PC-3 (cell line): ENCODE results near the gene AQP2. TPM values are rescaled to one million over a fixed set of nuclear protein-coding genes. Genes with fewer than 3 reads are reported as not detected.

Source experiments
- ATAC-seq: fragments of 200-7000 bp; cut with Tn5 transposase; 2 replicates; pipeline ENCODE4 v1.9.1; 2020; ENCODE audit warnings: mild to moderate bottlenecking, moderate library complexity
- BruUV-seq: library from RNA; stranded (reverse); fragments of 400-500 nt; replicated peaks from 2 replicates; lab custom pipeline; 2021; lab: Mats Ljungman, UMichigan
- CTCF ChIA-PET: fragments of 300-600 bp; sonication (Branson Sonifier 250); formaldehyde crosslinking; loops from one replicate; lab custom pipeline; 2022; ENCODE audit warnings: antibody characterized with exemption; lab: Charles Lee
- POLR2A ChIA-PET: fragments of 300-600 bp; sonication (Branson Sonifier 250); formaldehyde crosslinking; loops from one replicate; lab custom pipeline; 2022; ENCODE audit warnings: antibody characterized with exemption; ENCODE audit not compliant: unreplicated experiment; lab: Charles Lee
- DNase-seq: peaks from one replicate; pipeline ENCODE4 v3.0.0-alpha.2; 2015
- H2AFZ ChIP-seq: fragments of 300-600 bp; sonication (generic); 2 replicates; pipeline ENCODE4 v1.6.0; 2016; ENCODE audit warnings: antibody characterized with exemption, low read length
- H3F3A ChIP-seq: fragments of 300-600 bp; sonication (generic); one replicate; pipeline ENCODE4 v1.6.0; 2017; ENCODE audit warnings: antibody characterized with exemption, low read length, control low read depth, mild to moderate bottlenecking; ENCODE audit not compliant: unreplicated experiment
- H3K27ac ChIP-seq: fragments of 300-600 bp; sonication (generic); 2 replicates; pipeline ENCODE4 v1.5.1; 2016; ENCODE audit warnings: mild to moderate bottlenecking, low read length
- H3K27me3 ChIP-seq: fragments of 300-600 bp; sonication (generic); 2 replicates; pipeline ENCODE4 v1.6.1; 2016; ENCODE audit warnings: low read length, mixed read lengths
- H3K36me3 ChIP-seq: fragments of 300-600 bp; sonication (generic); 2 replicates; pipeline ENCODE4 v1.6.1; 2016; ENCODE audit warnings: low read depth, mixed run types, low read length, mixed read lengths
- H3K4me1 ChIP-seq: fragments of 300-600 bp; sonication (generic); 2 replicates; pipeline ENCODE4 v1.5.1; 2016; ENCODE audit warnings: low read length; ENCODE audit not compliant: insufficient read depth
- H3K4me2 ChIP-seq: fragments of 300-600 bp; sonication (generic); 2 replicates; pipeline ENCODE4 v1.6.0; 2016; ENCODE audit warnings: low read length
- H3K4me3 ChIP-seq: fragments of 300-600 bp; sonication (generic); 2 replicates; pipeline ENCODE4 v1.5.1; 2016; ENCODE audit warnings: mild to moderate bottlenecking, low read length, mixed read lengths
- H3K79me2 ChIP-seq: fragments of 300-600 bp; sonication (generic); 2 replicates; pipeline ENCODE4 v1.6.1; 2017; ENCODE audit warnings: low read length, mixed read lengths
- H3K9ac ChIP-seq: fragments of 300-600 bp; sonication (generic); 2 replicates; pipeline ENCODE4 v1.6.0; 2016; ENCODE audit warnings: mild to moderate bottlenecking, low read length
- H3K9me2 ChIP-seq: fragments of 300-600 bp; sonication (generic); replicated peaks from 2 replicates; pipeline ENCODE4 v1.6.1; 2016; ENCODE audit warnings: mixed run types, low read length, mixed read lengths
- H3K9me3 ChIP-seq: fragments of 300-600 bp; sonication (generic); 2 replicates; pipeline ENCODE4 v1.6.1; 2016; ENCODE audit warnings: low read length, mixed read lengths
- H4K20me1 ChIP-seq: fragments of 300-600 bp; sonication (generic); 2 replicates; pipeline ENCODE4 v1.6.1; 2016; ENCODE audit warnings: low read length, mixed read lengths
- CTCF ChIP-seq: fragments of 300-600 bp; sonication (generic); conservative IDR thresholded peaks from 2 replicates; pipeline ENCODE4 v1.5.1; 2017; ENCODE audit warnings: antibody characterized with exemption, low read depth, mild to moderate bottlenecking, low read length
- EZH2 ChIP-seq: fragments of 300-600 bp; sonication (generic); IDR thresholded peaks from one replicate; pipeline ENCODE4 v1.6.1; 2017; ENCODE audit warnings: antibody characterized with exemption, mild to moderate bottlenecking, low read length; ENCODE audit not compliant: unreplicated experiment
- EZH2phosphoT487 ChIP-seq: fragments of 300-600 bp; sonication (generic); IDR thresholded peaks from 2 replicates; pipeline ENCODE4 v1.6.1; 2018; ENCODE audit warnings: mild to moderate bottlenecking, antibody characterized with exemption, low read length, borderline replicate concordance
- intact Hi-C: fragments of 100-400 bp; cut with micrococcal nuclease; formaldehyde crosslinking; loops from 2 replicates; pipeline ENCODE4 v1.9.0; 2023
- total RNA-seq: library from RNA; depleted of rRNA; stranded (reverse); fragments of >200 nt; gene quantifications from 2 replicates; pipeline ENCODE4 v1.2.3, GENCODE V29; 2014

Gene AQP2
- total RNA-seq, 1 experiment from 2014 or later: not detected

- no peaks in the 10 kb centered on the region for H3F3A ChIP-seq
- DNase-seq: no peak
- intact Hi-C loops: no loop called here
- no TSS peak for BruUV-seq
- H3K27me3 ChIP-seq: no peaks in the 10 kb centered on the region
- POLR2A ChIA-PET: no interaction called here
- no peaks in the 10 kb centered on the region for H3K9me2 ChIP-seq
- no peak overlapping the region for H3K27ac ChIP-seq
- no peak overlapping the region for H3K4me2 ChIP-seq
- no peak overlapping the region for H3K4me3 ChIP-seq
- no peak overlapping the region for H2AFZ ChIP-seq
- no peak for ATAC-seq
- no peak overlapping the region for H3K9ac ChIP-seq
- no peak for TF ChIP-seq EZH2
- TF ChIP-seq EZH2phosphoT487: no peak
- TF ChIP-seq CTCF: no peak
- CTCF ChIA-PET: no interaction called here
- no peaks in the 10 kb centered on the region for H3K4me1 ChIP-seq
- no peaks in the 10 kb centered on the region for H3K36me3 ChIP-seq
- H3K9me3 ChIP-seq: no peaks in the 10 kb centered on the region
- no peaks in the 10 kb centered on the region for H3K79me2 ChIP-seq
- H4K20me1 ChIP-seq: no peaks in the 10 kb centered on the region
Measured at GRCh38 chr12:49953151-49953550, 2.6 kb downstream of the AQP2 start.

- DNase-seq (no peak), ATAC-seq (no peak)
- ChIA-PET POLR2A (no interaction called here), CTCF (no interaction called here)
- no peak overlapping the region for H3K4me3 ChIP-seq
- no peaks in the 10 kb centered on the region for H3K9me3 ChIP-seq
- H4K20me1 ChIP-seq: no peaks in the 10 kb centered on the region
- H3K79me2 ChIP-seq: no peaks in the 10 kb centered on the region
- no peaks in the 10 kb centered on the region for H3K9me2 ChIP-seq
- H3K4me1 ChIP-seq: no peaks in the 10 kb centered on the region
- no peaks in the 10 kb centered on the region for H3K27me3 ChIP-seq
- H3K9ac ChIP-seq: no peak overlapping the region
- BruUV-seq: no TSS peak
- no peak overlapping the region for H2AFZ ChIP-seq
- no peak overlapping the region for H3K4me2 ChIP-seq
- intact Hi-C loops: no loop called here
- no peak overlapping the region for H3K27ac ChIP-seq
- no peaks in the 10 kb centered on the region for H3K36me3 ChIP-seq
- TF ChIP-seq EZH2 (no peak), EZH2phosphoT487 (no peak), CTCF (no peak)
- no peaks in the 10 kb centered on the region for H3F3A ChIP-seq
Measured at GRCh38 chr12:49953961-49954846, 3.7 kb downstream of the AQP2 start.
